Hypothalamus (tissue), 51 donors: Measurements from ENCODE around the gene MBD2.
"Not testable (repeated sequence)": the region's sequence is repeated elsewhere in the genome, so short reads cannot be mapped to it uniquely, and the experiment has no call there.

Experiments used
- DNase-seq, 51 donors: peaks; one replicate each; lab custom pipeline; 2025; lab: John Stamatoyannopoulos, UW

MBD2 gene

GRCh38 chr18:54224379-54225014 is at the start of gene MBD2:
TSS of gene MBD2 (minus strand) at chr18:54224669. CDS start at chr18:54224559, 110 bp downstream.
- peak; percentile 48 to 99 (median 90) for DNase-seq

- DNase-seq, result peak in 14 of 51 donors; percentile 21 to 65 (median 46)
Observed at GRCh38 chr18:54269893-54270844, 45.7 kb upstream of the MBD2 start.

- no peak for DNase-seq
Observed at GRCh38 chr18:54268751-54269150, 44.3 kb upstream of the MBD2 start.

- peak in 10 of 51 donors; percentile 4 to 43 (median 13) for DNase-seq
Observed at GRCh38 chr18:54267701-54268100, 43.2 kb upstream of the MBD2 start.

GRCh38 chr18:54263904-54264336 is 39.5 kb upstream of the MBD2 start:
- no peak for DNase-seq

- DNase-seq, result no peak
Observed at GRCh38 chr18:54261894-54262293, 37.4 kb upstream of the MBD2 start.

GRCh38 chr18:54260396-54261072 is 36.1 kb upstream of the MBD2 start:
- DNase-seq, result no peak

GRCh38 chr18:54257818-54258217 is 33.3 kb upstream of the MBD2 start:
- DNase-seq, result not testable (repeated sequence)

GRCh38 chr18:54257015-54257414 is 32.5 kb upstream of the MBD2 start:
- DNase-seq, result no peak

- no peak for DNase-seq
Observed at GRCh38 chr18:54255141-54255540, 30.7 kb upstream of the MBD2 start.

- no peak for DNase-seq
Observed at GRCh38 chr18:54254265-54254758, 29.8 kb upstream of the MBD2 start.

- DNase-seq, result no peak
Observed at GRCh38 chr18:54251606-54252390, 27.3 kb upstream of the MBD2 start.

GRCh38 chr18:54250846-54251261 is 26.4 kb upstream of the MBD2 start:
- no peak for DNase-seq

- DNase-seq, result no peak
Observed at GRCh38 chr18:54247511-54248175, 23.2 kb upstream of the MBD2 start.

GRCh38 chr18:54242327-54242726 is 17.9 kb upstream of the MBD2 start:
- DNase-seq, result no peak

- no peak for DNase-seq
Observed at GRCh38 chr18:54241483-54241882, 17.0 kb upstream of the MBD2 start.

GRCh38 chr18:54240629-54241107 is 16.2 kb upstream of the MBD2 start:
- DNase-seq, result peak in 1 of 51 donors; percentile 4

GRCh38 chr18:54239601-54240000 is 15.1 kb upstream of the MBD2 start:
- no peak for DNase-seq

- no peak for DNase-seq
Observed at GRCh38 chr18:54239091-54239490, 14.6 kb upstream of the MBD2 start.
